ENCODE measurements around the gene HPX. TPM values are rescaled to one million over a fixed set of nuclear protein-coding genes. Genes with fewer than 3 reads are reported as not detected.

HPX gene
- total and polyA plus RNA-seq, 2 of the 13 experiments (the other 11 are each of a cell fraction or from before 2014, with no cell fraction given): 9.2 to 57.4 TPM

- no peak overlapping the region for H3K4me3 ChIP-seq (replicated peaks in 1 of 3; ENCODE audit: insufficient read depth in 1 of 3, low read depth in 2 of 3, low read length in 3 of 3)
- peaks cover 74% of the 10 kb centered on the region for H3K4me1 ChIP-seq (ENCODE audit: insufficient read depth, low read length)
- CTCF ChIA-PET (ENCODE audit: low intra/inter-chr PET ratio, low total read pairs): no interaction called here
- H3K79me2 ChIP-seq (ENCODE audit: insufficient read depth, low read length): peaks cover 27% of the 10 kb centered on the region
- in situ Hi-C loops (cut with HindIII; ENCODE audit: extremely low pct_ligation_motif_present, low pct_unique_long_range_greater_than_20kb) (loop anchor here (10.0 kb wide), 1 partner anchor 119 kb away; the partner anchor contains the start of genes ILK and RRP8), intact Hi-C loops (cut with micrococcal nuclease; ENCODE audit: unreplicated experiment) (loop anchor here (10.0 kb wide), 1 partner anchor 251 kb away; the partner anchor contains the start of genes CNGA4 and FHIP1B)
- H3K9ac ChIP-seq (ENCODE audit: insufficient read depth, low read depth, low read length): no peak overlapping the region
- H2AFZ ChIP-seq (ENCODE audit: low read length): no peak overlapping the region
- no peaks in the 10 kb centered on the region for H3K9me3 ChIP-seq (ENCODE audit: low read length)
- no peaks in the 10 kb centered on the region; the same call in 1 of the 2 replicates for H4K20me1 ChIP-seq (ENCODE audit: insufficient read depth, low read length)
- no peak for DNase-seq (ENCODE audit: low spot score)
- no peaks in the 10 kb centered on the region; a peak in 1 of 5 replicates for H3K27me3 ChIP-seq (ENCODE audit: control insufficient read depth in 1 of 2, insufficient read depth in 2 of 2, low read length in 2 of 2)
- no TSS peak for BruUV-seq (replicated peaks)
- ATAC-seq: no peak
- POLR2A ChIA-PET: interaction anchor here (1.7 to 2.4 kb wide), 3 partner anchors 9 to 198 kb away, joined by 4 to 7 read pairs (median 4); partner anchors contain the start of genes APBB1 and MRPL17
- H3K36me3 ChIP-seq (replicated peaks in 1 of 2; ENCODE audit: control insufficient read depth in 1 of 2, insufficient read depth in 2 of 2, low read length in 2 of 2): peaks cover 2 to 27% of the 10 kb centered on the region in 2 experiments; a peak in 4 of 5 replicates
- no peak for FAIRE-seq
- no peak overlapping the region for H3K27ac ChIP-seq (ENCODE audit: extremely low read length, insufficient read depth, low read length)
- no peak overlapping the region for H3K4me2 ChIP-seq (ENCODE audit: low read depth, low read length)
- 97% methylated on average over 3 of the region's 3 CpGs for WGBS (ENCODE audit: low lambda C conversion rate)
- no peak for TF ChIP-seq CERS6 (CRISPR knock-in tag; IDR thresholded peaks at IDR 0.05)
- TF ChIP-seq ARNTL (CRISPR knock-in tag; IDR thresholded peaks at IDR 0.05): no peak
- no peak for TF ChIP-seq SRY (CRISPR knock-in tag; IDR thresholded peaks at IDR 0.05)
- no peak for TF ChIP-seq E2F5 (CRISPR knock-in tag; conservative IDR thresholded peaks at IDR 0.05)
- TF ChIP-seq THRA (CRISPR knock-in tag; IDR thresholded peaks at IDR 0.05; ENCODE audit: borderline replicate concordance): no peak
- no peak for TF ChIP-seq ZNF274 (CRISPR knock-in tag; IDR thresholded peaks at IDR 0.05)
- no peak for TF ChIP-seq SP140L (CRISPR knock-in tag; IDR thresholded peaks at IDR 0.05; ENCODE audit: borderline replicate concordance)
- TF ChIP-seq ZNF513 (CRISPR knock-in tag; conservative IDR thresholded peaks at IDR 0.05): no peak
- TF ChIP-seq MYNN (CRISPR knock-in tag; IDR thresholded peaks at IDR 0.05; ENCODE audit: low read depth): no peak
- no peak for TF ChIP-seq ARID3A (IDR thresholded peaks at IDR 0.05; ENCODE audit: low read depth, low read length)
- TF ChIP-seq MXD3 (CRISPR knock-in tag; IDR thresholded peaks at IDR 0.05): no peak
- no peak for TF ChIP-seq IKZF4 (CRISPR knock-in tag; IDR thresholded peaks at IDR 0.05; ENCODE audit: borderline replicate concordance, low read depth, not compliant biosample characterization)
- no peak for TF ChIP-seq E2F2 (CRISPR knock-in tag; IDR thresholded peaks at IDR 0.05; ENCODE audit: borderline replicate concordance)
Observed at GRCh38 chr11:6485661-6486060, 44.9 kb upstream of the HPX start.

Data from HepG2 (cell line).